Cardiac muscle cell (in vitro differentiated cells and primary cell): ENCODE results near the gene PHF14. TPM values are rescaled to one million over a fixed set of nuclear protein-coding genes. Genes with fewer than 3 reads are reported as not detected.

Experiments
- DNase-seq, 2 donors: peaks; one replicate each; pipeline versions ENCODE4 v3.0.0 to v3.0.0-alpha.2; 2010 to 2017; ENCODE audit warnings: low read depth in 1 of 2, low spot score in 1 of 2
- H3K27ac ChIP-seq: fragments of 200-600 bp; sonication (generic); 2 replicates; pipeline ENCODE4 v1.5.1; 2016
- H3K27me3 ChIP-seq: fragments of 200-600 bp; sonication (generic); 2 replicates; pipeline ENCODE4 v1.6.0; 2016; ENCODE audit warnings: control low read depth
- H3K36me3 ChIP-seq: fragments of 200-600 bp; sonication (generic); 2 replicates; pipeline ENCODE4 v1.5.1; 2016; ENCODE audit warnings: control low read depth
- H3K4me1 ChIP-seq: fragments of 200-600 bp; sonication (generic); 2 replicates; pipeline ENCODE4 v1.8.1; 2017; ENCODE audit warnings: low read depth, mild to moderate bottlenecking, mixed run types
- H3K4me3 ChIP-seq: fragments of 200-600 bp; sonication (generic); 2 replicates; pipeline ENCODE4 v1.5.1; 2016; ENCODE audit warnings: mild to moderate bottlenecking
- H3K9me3 ChIP-seq: fragments of 200-600 bp; sonication (generic); 2 replicates; pipeline ENCODE4 v1.5.1; 2017; ENCODE audit warnings: low read depth, mild to moderate bottlenecking, control low read depth
- polyA plus RNA-seq: library from polyadenylated mRNA; unstranded; fragments of >200 nt; fragmentation: Nextera tagmentation; extraction: Ambion mirVana; gene quantifications from 2 replicates; pipeline ENCODE4 v1.2.1, GENCODE V29; 2016
- total RNA-seq: library from RNA; depleted of rRNA; stranded (reverse); fragments of >200 nt; gene quantifications from 2 replicates; pipeline ENCODE4 v1.2.3, GENCODE V29; 2016
- TF ChIP-seq, protein P1 (sequence below): IDR thresholded peaks from 2 replicates; pipeline ENCODE4 v1.5.1; 2012; ENCODE audit warnings: low read depth, mild to moderate bottlenecking, low read length

The PHF14 gene
- total and polyA plus RNA-seq, 2 experiments from 2014 or later: 28.6 to 31.2 TPM

DNA sequence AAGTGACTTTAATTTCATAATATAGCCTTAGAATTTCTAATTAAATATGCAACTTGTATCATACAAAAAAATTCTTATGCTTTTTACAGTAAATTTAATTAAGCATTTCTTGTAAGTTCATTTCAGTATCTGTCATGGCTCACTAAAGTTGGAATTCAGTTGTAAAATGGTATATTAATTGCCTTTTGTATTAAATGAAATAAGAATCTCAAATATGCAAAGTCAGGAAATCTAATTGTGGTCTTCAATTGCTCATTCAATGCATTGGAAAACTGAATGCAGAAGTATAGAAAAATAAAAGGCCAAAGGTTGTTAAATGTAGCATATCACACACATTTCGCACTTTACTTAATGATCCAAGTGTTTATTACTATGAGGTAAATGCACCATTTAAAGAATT lies 189.5 kb downstream of the PHF14 start:
- TF ChIP-seq, protein P1, sequence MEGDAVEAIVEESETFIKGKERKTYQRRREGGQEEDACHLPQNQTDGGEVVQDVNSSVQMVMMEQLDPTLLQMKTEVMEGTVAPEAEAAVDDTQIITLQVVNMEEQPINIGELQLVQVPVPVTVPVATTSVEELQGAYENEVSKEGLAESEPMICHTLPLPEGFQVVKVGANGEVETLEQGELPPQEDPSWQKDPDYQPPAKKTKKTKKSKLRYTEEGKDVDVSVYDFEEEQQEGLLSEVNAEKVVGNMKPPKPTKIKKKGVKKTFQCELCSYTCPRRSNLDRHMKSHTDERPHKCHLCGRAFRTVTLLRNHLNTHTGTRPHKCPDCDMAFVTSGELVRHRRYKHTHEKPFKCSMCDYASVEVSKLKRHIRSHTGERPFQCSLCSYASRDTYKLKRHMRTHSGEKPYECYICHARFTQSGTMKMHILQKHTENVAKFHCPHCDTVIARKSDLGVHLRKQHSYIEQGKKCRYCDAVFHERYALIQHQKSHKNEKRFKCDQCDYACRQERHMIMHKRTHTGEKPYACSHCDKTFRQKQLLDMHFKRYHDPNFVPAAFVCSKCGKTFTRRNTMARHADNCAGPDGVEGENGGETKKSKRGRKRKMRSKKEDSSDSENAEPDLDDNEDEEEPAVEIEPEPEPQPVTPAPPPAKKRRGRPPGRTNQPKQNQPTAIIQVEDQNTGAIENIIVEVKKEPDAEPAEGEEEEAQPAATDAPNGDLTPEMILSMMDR: no peak
- no peaks in the 10 kb centered on the region for H3K4me1 ChIP-seq
- no peaks in the 10 kb centered on the region for H3K36me3 ChIP-seq
- no peak overlapping the region for H3K4me3 ChIP-seq
- no peak for DNase-seq
- no peaks in the 10 kb centered on the region for H3K9me3 ChIP-seq
- H3K27ac ChIP-seq: no peak overlapping the region
- no peaks in the 10 kb centered on the region for H3K27me3 ChIP-seq

DNA sequence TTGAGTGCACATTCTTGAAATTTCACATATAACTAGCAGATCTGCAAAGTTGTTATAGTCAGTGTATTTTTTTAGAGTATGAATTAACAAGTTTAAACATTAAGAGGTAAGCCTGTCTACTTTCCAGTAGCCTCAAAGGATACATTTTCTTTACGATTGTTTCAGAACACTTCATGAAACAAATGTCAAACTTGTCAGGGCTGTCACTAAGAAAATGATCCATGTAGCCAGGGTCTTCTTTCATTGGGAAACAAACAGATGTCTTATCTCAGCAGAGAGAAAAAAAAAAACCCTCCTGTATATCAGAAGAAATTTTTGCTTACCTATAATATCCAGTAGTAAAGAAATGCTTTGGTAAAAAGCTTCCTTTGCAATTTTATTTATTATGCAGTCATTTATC lies 192.4 kb downstream of the PHF14 start:
- TF ChIP-seq, protein P1: no peak
- no peaks in the 10 kb centered on the region for H3K9me3 ChIP-seq
- H3K27ac ChIP-seq: no peak overlapping the region
- no peaks in the 10 kb centered on the region for H3K36me3 ChIP-seq
- H3K4me3 ChIP-seq: no peak overlapping the region
- H3K27me3 ChIP-seq: no peaks in the 10 kb centered on the region
- no peak for DNase-seq
- H3K4me1 ChIP-seq: no peaks in the 10 kb centered on the region

DNA sequence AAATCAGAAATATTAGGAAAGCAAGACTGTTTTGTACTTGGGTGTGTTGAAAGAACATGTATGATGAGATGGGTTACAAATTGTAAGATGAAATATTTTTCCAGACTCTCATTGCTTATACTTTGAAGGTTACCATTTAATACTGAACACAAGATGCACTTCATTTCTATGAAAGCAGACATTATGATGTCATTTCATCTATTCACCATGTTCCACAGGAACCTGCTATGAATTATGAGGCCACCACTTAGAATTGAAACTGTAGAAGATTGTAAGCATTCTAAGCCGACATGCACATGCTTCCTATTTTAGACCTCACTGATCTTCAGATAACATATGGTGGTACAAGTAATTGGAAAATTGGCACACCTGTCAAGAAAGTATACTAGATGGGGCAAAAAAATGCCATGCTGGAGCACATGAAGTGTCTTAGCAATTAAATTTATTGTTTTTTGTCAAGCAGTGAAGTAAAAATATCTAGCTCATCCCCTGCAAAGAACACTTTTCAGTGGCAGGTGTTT lies 195.0 kb downstream of the PHF14 start:
- Histone ChIP-seq H3K4me1 (no peaks in the 10 kb centered on the region), H3K27ac (no peak overlapping the region), H3K4me3 (no peak overlapping the region), H3K27me3 (no peaks in the 10 kb centered on the region), H3K9me3 (no peaks in the 10 kb centered on the region), H3K36me3 (no peaks in the 10 kb centered on the region)
- no peak for DNase-seq
- TF ChIP-seq, protein P1: no peak

DNA sequence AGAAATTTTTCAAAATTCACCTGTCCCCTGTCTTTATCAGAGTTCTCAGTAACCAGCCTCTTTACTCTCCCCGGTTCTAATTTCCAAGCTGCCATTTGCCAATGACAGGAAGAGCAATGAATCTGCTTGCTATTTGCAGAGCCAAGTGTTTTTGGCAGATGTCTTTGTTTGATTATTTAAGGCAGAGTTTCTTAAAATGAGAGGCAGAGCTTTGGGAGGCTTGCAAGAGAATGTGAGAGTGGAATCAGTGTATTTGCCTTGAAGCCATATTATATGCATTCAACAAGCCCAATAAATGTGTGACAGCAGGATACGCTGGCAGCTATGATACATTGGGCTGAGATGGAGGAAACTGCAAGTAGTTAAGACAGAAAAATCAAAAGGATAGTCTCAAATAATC lies 196.5 kb downstream of the PHF14 start:
- no peaks in the 10 kb centered on the region for H3K27me3 ChIP-seq
- H3K27ac ChIP-seq: peak overlapping the region; percentile 18
- DNase-seq: no peak
- H3K9me3 ChIP-seq: no peaks in the 10 kb centered on the region
- H3K4me1 ChIP-seq: no peaks in the 10 kb centered on the region
- no peaks in the 10 kb centered on the region for H3K36me3 ChIP-seq
- H3K4me3 ChIP-seq: no peak overlapping the region
- TF ChIP-seq, protein P1: no peak

DNA sequence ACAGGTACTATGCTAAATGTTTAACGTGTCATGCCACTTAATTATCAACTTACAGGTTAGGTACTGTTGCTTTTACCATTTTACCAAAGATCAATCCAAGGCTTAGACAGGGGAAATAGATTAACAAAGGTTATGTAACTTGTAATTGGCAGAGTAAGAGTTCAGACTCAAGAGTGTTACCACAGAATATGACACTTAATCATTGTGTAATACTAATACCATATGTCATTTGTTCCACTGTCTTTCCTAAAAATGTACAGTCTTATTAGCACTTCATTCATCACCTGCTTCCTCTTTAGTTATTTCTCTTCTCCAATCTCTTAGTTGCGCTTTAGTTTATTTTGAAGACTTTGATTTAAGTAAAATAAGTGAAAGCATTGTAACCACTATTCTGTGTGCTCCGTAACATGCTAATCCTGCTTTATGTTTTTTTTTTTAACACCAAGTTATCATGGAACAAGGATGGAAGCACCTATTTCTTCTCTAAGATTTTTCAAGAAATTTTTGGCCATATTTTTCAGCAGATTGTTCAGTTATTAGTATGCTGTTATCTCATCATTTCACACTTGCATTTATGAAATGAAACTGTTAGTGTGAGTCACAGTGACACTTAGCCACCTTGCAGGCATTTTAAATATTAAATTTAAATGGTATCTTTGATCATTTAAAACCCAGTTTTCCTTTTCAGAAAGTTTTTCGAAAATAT lies 197.3 kb downstream of the PHF14 start:
- DNase-seq: no peak

More for the DNA sequence above, 197.3 kb downstream of the PHF14 start:
- no peaks in the 10 kb centered on the region for H3K27me3 ChIP-seq
- H3K27ac ChIP-seq: no peak overlapping the region
- no peaks in the 10 kb centered on the region for H3K9me3 ChIP-seq
- TF ChIP-seq, protein P1: no peak
- H3K4me1 ChIP-seq: no peaks in the 10 kb centered on the region
- no peaks in the 10 kb centered on the region for H3K36me3 ChIP-seq
- H3K4me3 ChIP-seq: no peak overlapping the region
